OCI-LY7 (cell line): ENCODE measurements around the gene AGAP5. TPM values are rescaled to one million over a fixed set of nuclear protein-coding genes. Genes with fewer than 3 reads are reported as not detected.
A peak's percentile ranks its signal among the peaks of the same experiment; 100 is the strongest.
"Not testable (repeated sequence)": the region's sequence is repeated elsewhere in the genome, so short reads cannot be mapped to it uniquely, and the experiment has no call there.

Source experiments
- BruUV-seq: library from RNA; stranded (reverse); fragments of 400-500 nt; replicated peaks from 2 replicates; lab custom pipeline; 2021; lab: Mats Ljungman, UMichigan
- CTCF ChIA-PET: fragments of 300-600 bp; sonication (Branson Sonifier 250); formaldehyde crosslinking; loops from one replicate; lab custom pipeline; 2022; ENCODE audit warnings: antibody characterized with exemption; ENCODE audit not compliant: unreplicated experiment; lab: Charles Lee
- POLR2A ChIA-PET: fragments of 300-600 bp; sonication (Branson Sonifier 250); formaldehyde crosslinking; loops from one replicate; lab custom pipeline; 2022; ENCODE audit warnings: antibody characterized with exemption; lab: Charles Lee
- DNase-seq: peaks from one replicate; pipeline ENCODE4 v3.0.0-alpha.2; 2015; ENCODE audit warnings: low spot score
- H2AFZ ChIP-seq: fragments of 200-600 bp; sonication (generic), shearing (Covaris generic); 2 replicates; pipeline ENCODE4 v1.6.1; 2014; ENCODE audit warnings: mild to moderate bottlenecking, antibody characterized with exemption, low read length, moderate library complexity
- H3K27ac ChIP-seq: fragments of 200-600 bp; sonication (generic); 2 replicates; pipeline ENCODE4 v1.5.1; 2014; ENCODE audit warnings: mixed run types, low read depth, mild to moderate bottlenecking, moderate library complexity, low read length, inconsistent platforms; ENCODE audit not compliant: poor library complexity, severe bottlenecking
- H3K36me3 ChIP-seq: fragments of 200-600 bp; sonication (generic); 2 replicates; pipeline ENCODE4 v1.6.1; 2014; ENCODE audit warnings: mild to moderate bottlenecking, antibody characterized with exemption, low read length, moderate library complexity, mixed read lengths; ENCODE audit not compliant: insufficient read depth
- H3K4me1 ChIP-seq: fragments of 200-600 bp; sonication (generic); 2 replicates; pipeline ENCODE4 v1.5.1; 2014; ENCODE audit warnings: mild to moderate bottlenecking, low read length; ENCODE audit not compliant: insufficient read depth, poor library complexity, severe bottlenecking
- H3K4me2 ChIP-seq: fragments of 200-600 bp; sonication (generic); 2 replicates; pipeline ENCODE4 v1.6.1; 2014; ENCODE audit warnings: mild to moderate bottlenecking, low read length
- H3K4me3 ChIP-seq: fragments of 200-600 bp; sonication (generic); 2 replicates; pipeline ENCODE4 v1.5.1; 2014; ENCODE audit warnings: mild to moderate bottlenecking, low read depth, low read length; ENCODE audit not compliant: poor library complexity, severe bottlenecking
- H3K79me2 ChIP-seq: fragments of 200-600 bp; sonication (generic); 2 replicates; pipeline ENCODE4 v1.6.1; 2016; ENCODE audit warnings: low read depth, mild to moderate bottlenecking, low read length, moderate library complexity, mixed read lengths; ENCODE audit not compliant: insufficient read depth
- H3K9me2 ChIP-seq: fragments of 200-600 bp; sonication (generic); 2 replicates; pipeline ENCODE4 v1.6.1; 2016; ENCODE audit warnings: mild to moderate bottlenecking, low read length, mixed read lengths; ENCODE audit not compliant: insufficient read depth
- H3K9me3 ChIP-seq: fragments of 200-600 bp; sonication (generic); 2 replicates; pipeline ENCODE4 v1.6.1; 2014; ENCODE audit warnings: mild to moderate bottlenecking, mixed run types, low read length, mixed read lengths
- H4K20me1 ChIP-seq: fragments of 200-600 bp; sonication (generic); 2 replicates; pipeline ENCODE4 v1.6.1; 2014; ENCODE audit warnings: mild to moderate bottlenecking, antibody characterized with exemption, low read length, moderate library complexity, mixed read lengths; ENCODE audit not compliant: insufficient read depth
- EZH2phosphoT487 ChIP-seq: fragments of 200-600 bp; sonication (generic); IDR thresholded peaks from 2 replicates; pipeline ENCODE4 v1.6.1; 2018; ENCODE audit warnings: low read depth, borderline replicate concordance, mild to moderate bottlenecking, mixed run types, antibody characterized with exemption, low read length, moderate library complexity, mixed read lengths
- intact Hi-C: fragments of 100-400 bp; cut with micrococcal nuclease; formaldehyde crosslinking; loops from one replicate; pipeline ENCODE4 v1.10.0; 2022; ENCODE audit not compliant: unreplicated experiment
- total RNA-seq, 2 experiments: library from RNA; depleted of rRNA in 1 of 2; stranded (reverse); fragments of >200 nt in 1 of 2; shearing (Covaris generic) in 1 of 2; gene quantifications; 2 replicates each; pipeline ENCODE4 v1.2.3, GENCODE V29; 2014 to 2022
- TF ChIP-seq, protein P1 (sequence below): fragments of 200-600 bp; sonication (generic); conservative IDR thresholded peaks from 2 replicates; pipeline ENCODE4 v1.5.1; 2014; ENCODE audit warnings: mild to moderate bottlenecking, antibody characterized with exemption, low read length, moderate library complexity, mixed read lengths

The AGAP5 gene
- total RNA-seq, 2 experiments from 2014 or later = 4.6 to 9.9 TPM

DNA sequence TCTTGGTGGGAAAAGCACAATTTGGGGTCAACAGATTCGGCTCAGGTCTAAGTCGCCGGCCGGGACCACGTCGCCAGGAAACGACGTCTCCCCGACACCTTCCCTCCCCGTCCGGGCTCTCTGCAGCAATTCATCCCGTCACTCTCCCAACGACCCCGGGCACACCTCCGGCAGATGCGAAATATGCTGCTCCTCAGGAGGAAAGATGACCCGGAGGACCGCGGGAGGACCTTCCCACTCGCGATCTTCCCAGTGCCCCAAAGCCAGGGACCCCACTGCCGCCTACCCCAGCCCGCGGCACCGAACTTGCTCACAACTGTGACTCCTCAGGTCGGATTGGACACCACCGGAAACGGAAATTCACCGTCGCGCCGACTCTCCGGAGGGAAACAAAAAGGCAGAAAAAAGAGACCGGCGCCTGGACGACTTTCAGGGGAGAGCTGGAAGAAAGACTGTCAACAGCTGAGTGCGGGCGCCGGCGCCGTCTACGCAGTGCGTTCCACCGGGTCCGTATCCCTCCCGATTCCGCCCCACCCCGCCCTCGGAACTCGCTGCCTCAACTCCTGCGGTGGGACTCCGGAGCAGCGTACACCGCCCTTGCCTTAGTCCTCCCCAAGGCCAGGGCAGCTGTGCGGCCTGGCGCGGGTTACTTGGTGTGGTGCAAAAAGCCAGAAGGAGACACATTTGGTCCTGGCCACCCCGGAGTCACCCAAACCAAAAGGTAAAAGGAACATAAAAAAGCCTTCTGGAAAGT is 32.4 kb upstream of the AGAP5 start:
- CTCF ChIA-PET = no interaction called here
- DNase-seq = peak; percentile 92
- peak overlapping the region; percentile 56 for H3K27ac ChIP-seq
- peak overlapping the region; percentile 78 for H3K4me3 ChIP-seq
- H3K9me2 ChIP-seq = no peaks in the 10 kb centered on the region
- H2AFZ ChIP-seq = peak overlapping the region; percentile 64
- no peaks in the 10 kb centered on the region for H3K9me3 ChIP-seq
- intact Hi-C loops = loop anchor here (1.0 to 2.0 kb wide), 2 partner anchors 13 to 484 kb away; partner anchors contain the start of gene DNAJC9
- TF ChIP-seq, protein P1, sequence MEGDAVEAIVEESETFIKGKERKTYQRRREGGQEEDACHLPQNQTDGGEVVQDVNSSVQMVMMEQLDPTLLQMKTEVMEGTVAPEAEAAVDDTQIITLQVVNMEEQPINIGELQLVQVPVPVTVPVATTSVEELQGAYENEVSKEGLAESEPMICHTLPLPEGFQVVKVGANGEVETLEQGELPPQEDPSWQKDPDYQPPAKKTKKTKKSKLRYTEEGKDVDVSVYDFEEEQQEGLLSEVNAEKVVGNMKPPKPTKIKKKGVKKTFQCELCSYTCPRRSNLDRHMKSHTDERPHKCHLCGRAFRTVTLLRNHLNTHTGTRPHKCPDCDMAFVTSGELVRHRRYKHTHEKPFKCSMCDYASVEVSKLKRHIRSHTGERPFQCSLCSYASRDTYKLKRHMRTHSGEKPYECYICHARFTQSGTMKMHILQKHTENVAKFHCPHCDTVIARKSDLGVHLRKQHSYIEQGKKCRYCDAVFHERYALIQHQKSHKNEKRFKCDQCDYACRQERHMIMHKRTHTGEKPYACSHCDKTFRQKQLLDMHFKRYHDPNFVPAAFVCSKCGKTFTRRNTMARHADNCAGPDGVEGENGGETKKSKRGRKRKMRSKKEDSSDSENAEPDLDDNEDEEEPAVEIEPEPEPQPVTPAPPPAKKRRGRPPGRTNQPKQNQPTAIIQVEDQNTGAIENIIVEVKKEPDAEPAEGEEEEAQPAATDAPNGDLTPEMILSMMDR = no peak
- TF ChIP-seq EZH2phosphoT487 = no peak
- peaks cover 33% of the 10 kb centered on the region for H3K36me3 ChIP-seq
- H3K4me1 ChIP-seq = peaks cover 10% of the 10 kb centered on the region
- H4K20me1 ChIP-seq = no peaks in the 10 kb centered on the region
- POLR2A ChIA-PET = interaction anchor here (0.6 to 2.8 kb wide), 12 partner anchors 10 to 172 kb away, joined by 3 to 38 read pairs (median 4); partner anchors contain the start of genes CHCHD1, SEC24C and ZSWIM8
- H3K4me2 ChIP-seq = peak overlapping the region; percentile 84
- H3K79me2 ChIP-seq = peaks cover 29% of the 10 kb centered on the region
- no TSS peak for BruUV-seq

DNA sequence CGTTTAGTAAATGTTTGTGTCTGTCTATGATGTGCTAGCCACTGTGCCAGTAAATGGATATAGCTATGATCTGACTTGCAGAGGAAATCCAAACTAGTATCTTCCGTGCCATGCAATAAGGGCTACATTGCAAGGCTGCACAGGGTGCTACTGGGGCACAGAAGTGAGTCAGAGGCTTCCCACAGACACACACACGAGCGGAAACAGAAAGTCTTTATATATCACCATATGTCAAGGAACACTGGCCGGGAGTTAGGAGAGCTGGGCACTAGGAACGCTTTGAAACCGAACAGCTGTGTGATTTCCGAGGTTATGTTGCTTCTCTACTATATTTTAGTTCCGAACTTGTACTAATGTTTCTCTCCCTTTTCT is 31.9 kb upstream of the AGAP5 start:
- CTCF ChIA-PET, DNase-seq: not testable (repeated sequence)
- H2AFZ ChIP-seq = peak overlapping the region; percentile 64

DNA sequence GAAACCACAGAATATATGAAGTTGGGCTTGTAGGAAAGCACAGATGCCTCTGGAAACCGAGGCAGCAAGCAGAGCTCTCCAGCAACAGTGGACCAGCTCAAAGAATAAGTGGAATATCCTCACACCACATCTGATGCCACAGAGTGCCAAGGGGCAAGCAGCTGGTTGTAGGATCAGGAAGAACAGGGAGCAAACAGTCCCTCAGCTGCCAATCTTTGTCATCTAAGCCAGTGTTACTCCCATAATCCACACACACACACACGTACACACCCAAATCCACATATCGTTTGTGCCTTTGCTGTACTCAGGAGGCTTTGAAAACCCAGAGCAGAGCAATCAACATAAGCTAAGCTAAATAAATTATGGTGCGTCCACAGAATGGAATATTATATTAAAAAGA is 25.6 kb upstream of the AGAP5 start:
- H4K20me1 ChIP-seq = no peaks in the 10 kb centered on the region
- peaks cover 90% of the 10 kb centered on the region for H3K36me3 ChIP-seq
- no peaks in the 10 kb centered on the region for H3K4me1 ChIP-seq
- CTCF ChIA-PET = no interaction called here
- H3K4me2 ChIP-seq = no peak overlapping the region
- H3K9me3 ChIP-seq = no peaks in the 10 kb centered on the region
- intact Hi-C loops = no loop called here
- BruUV-seq = no TSS peak
- TF ChIP-seq, protein P1 = no peak
- TF ChIP-seq EZH2phosphoT487 = no peak
- H3K79me2 ChIP-seq = peaks cover 2% of the 10 kb centered on the region; the same call in 1 of the 2 replicates
- no peak for DNase-seq
- no peak overlapping the region for H2AFZ ChIP-seq
- H3K9me2 ChIP-seq = no peaks in the 10 kb centered on the region
- POLR2A ChIA-PET = no interaction called here
- H3K27ac ChIP-seq = no peak overlapping the region
- H3K4me3 ChIP-seq = no peak overlapping the region

More for the DNA sequence above, 31.9 kb upstream of the AGAP5 start:
- not testable (repeated sequence) for H3K9me2 ChIP-seq, H3K9me3 ChIP-seq, H4K20me1 ChIP-seq
- peak overlapping the region; percentile 78 for H3K4me3 ChIP-seq
- peak overlapping the region; percentile 84 for H3K4me2 ChIP-seq
- H3K36me3 ChIP-seq = peaks cover 36% of the 10 kb centered on the region
- TSS peak; percentile 84 for BruUV-seq
- intact Hi-C loops = loop anchor here (1.0 to 2.0 kb wide), 2 partner anchors 14 to 483 kb away; partner anchors contain the start of gene DNAJC9
- peaks cover 29% of the 10 kb centered on the region for H3K79me2 ChIP-seq
- peaks cover 10% of the 10 kb centered on the region for H3K4me1 ChIP-seq
- POLR2A ChIA-PET = interaction anchor here (0.6 to 2.8 kb wide), 6 partner anchors 11 to 43 kb away, joined by 3 to 38 read pairs (median 5); partner anchors contain the start of gene SEC24C
- peak overlapping the region; percentile 56 for H3K27ac ChIP-seq

DNA sequence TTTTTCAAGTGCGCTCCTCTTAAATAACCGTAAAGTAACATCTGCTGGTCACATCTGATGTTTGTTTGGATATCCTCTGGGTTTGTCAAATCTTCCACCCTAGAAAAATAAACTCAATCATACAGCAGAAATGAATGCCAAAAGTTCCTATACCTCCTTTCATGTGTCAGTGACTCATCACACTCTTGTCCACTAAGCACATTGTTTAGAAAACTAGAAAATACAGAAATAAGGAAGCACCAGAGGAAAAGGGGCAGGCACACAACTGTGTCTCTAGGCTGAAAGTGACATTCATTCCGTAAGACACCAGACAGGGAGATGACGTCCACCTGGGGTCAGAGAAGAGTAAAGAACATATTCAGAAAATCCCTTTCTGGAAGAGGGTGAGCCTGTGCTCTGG is 22.7 kb upstream of the AGAP5 start:
- H3K9me2 ChIP-seq, DNase-seq, H4K20me1 ChIP-seq, H2AFZ ChIP-seq, BruUV-seq, POLR2A ChIA-PET, H3K9me3 ChIP-seq, H3K79me2 ChIP-seq, H3K27ac ChIP-seq, H3K4me3 ChIP-seq, intact Hi-C loops, CTCF ChIA-PET, H3K4me2 ChIP-seq: not testable (repeated sequence)
- Histone ChIP-seq H3K36me3 (peaks cover 94% of the 10 kb centered on the region), H3K4me1 (peaks cover 18% of the 10 kb centered on the region)
